ENCODE results near the gene GJD2. TPM values are rescaled to one million over a fixed set of nuclear protein-coding genes. Genes with fewer than 3 reads are reported as not detected.

The GJD2 gene
- total RNA-seq, 1 experiment from 2014 or later = not detected

GRCh38 chr15:34782901-34783300 is 28.1 kb upstream of the GJD2 start:
- no peak overlapping the region for H2BK120ac ChIP-seq (ENCODE audit: low read depth, low read length, poor library complexity, severe bottlenecking)
- no peaks in the 10 kb centered on the region for H3K23me2 ChIP-seq (ENCODE audit: insufficient read length, low read depth, low read length, poor library complexity, severe bottlenecking)
- H3K4me1 ChIP-seq (ENCODE audit: insufficient read depth, low read length) = no peaks in the 10 kb centered on the region
- no peak overlapping the region for H3K23ac ChIP-seq (ENCODE audit: insufficient read length, low read depth, low read length)
- H3K14ac ChIP-seq (ENCODE audit: insufficient read depth, low read length) = no peak overlapping the region
- no peak overlapping the region for H3K27ac ChIP-seq (ENCODE audit: insufficient read length, low read depth, low read length)
- Mint-ChIP-seq H3K4me1 (no peaks in the 10 kb centered on the region), H3K27ac (no peak overlapping the region), H3K27me3 (ENCODE audit: low read depth) (peaks cover 11% of the 10 kb centered on the region), H3K4me3 (no peak overlapping the region), H3K9me3 (peaks cover 7 to 8% of the 10 kb centered on the region in 2 experiments; a peak in 2 of 5 replicates), H3K36me3 (ENCODE audit: insufficient read depth in 1 of 3, low read depth in 3 of 3) (no peaks in the 10 kb centered on the region)
- no peaks in the 10 kb centered on the region; the same call in 1 of the 2 replicates for H3K27me3 ChIP-seq (ENCODE audit: insufficient read depth, low read length)
- no peak overlapping the region for H4K91ac ChIP-seq (ENCODE audit: insufficient read length, low read depth, low read length)
- H3K4me2 ChIP-seq (ENCODE audit: insufficient read depth, insufficient read length, low read length) = no peak overlapping the region
- H2AK5ac ChIP-seq (ENCODE audit: insufficient read length, low read length) = no peak overlapping the region
- no peaks in the 10 kb centered on the region for H3K9me3 ChIP-seq (ENCODE audit: control insufficient read depth, low read depth, low read length)
- no peak overlapping the region for H2AFZ ChIP-seq (ENCODE audit: low read length)
- no peak overlapping the region for H3T11ph ChIP-seq (ENCODE audit: low read length)
- no peak overlapping the region for H3K9ac ChIP-seq (ENCODE audit: extremely low read depth, insufficient read length, low read length)
- H3K79me2 ChIP-seq (ENCODE audit: insufficient read depth, low read length) = no peaks in the 10 kb centered on the region
- no peak overlapping the region for H4K8ac ChIP-seq (replicated peaks; ENCODE audit: insufficient read length, low read depth, low read length)
- H2BK5ac ChIP-seq (ENCODE audit: insufficient read length, low read length) = no peak overlapping the region
- no peaks in the 10 kb centered on the region for H3K79me1 ChIP-seq (ENCODE audit: insufficient read depth, low read depth, low read length, poor library complexity, severe bottlenecking)
- no peak overlapping the region for H4K5ac ChIP-seq (ENCODE audit: insufficient read length, low read depth, low read length)
- WGBS (ENCODE audit: extremely low coverage, insufficient read length, low lambda C conversion rate) = no CpG with 5 or more reads among the region's 3 CpGs
- no peak overlapping the region for H3K56ac ChIP-seq (ENCODE audit: insufficient read length, low read depth, low read length)
- no peak for DNase-seq
- no peaks in the 10 kb centered on the region for H4K20me1 ChIP-seq (ENCODE audit: control insufficient read depth, insufficient read depth, insufficient read length)
- H3K18ac ChIP-seq (ENCODE audit: insufficient read length, low read depth, low read length) = no peak overlapping the region
- TF ChIP-seq CTCF (conservative IDR thresholded peaks at IDR 0.05) = no peak
- no peak overlapping the region for H2BK20ac ChIP-seq (ENCODE audit: low read depth, low read length, poor library complexity, severe bottlenecking)
- no peak overlapping the region for H2BK12ac ChIP-seq (ENCODE audit: insufficient read length, low read depth, low read length)
- no peak overlapping the region for H2BK15ac ChIP-seq (ENCODE audit: low read depth, low read length)
- no peak overlapping the region for H3K4ac ChIP-seq (ENCODE audit: low read depth, low read length)
